GM18907 (cell line): ENCODE measurements around the gene TUBGCP3.
"Not testable (repeated sequence)": the region's sequence is repeated elsewhere in the genome, so short reads cannot be mapped to it uniquely, and the experiment has no call there.

Experiments
- ATAC-seq: cut with Tn5 transposase; IDR thresholded peaks from one replicate; pipeline ENCODE4 v1.9.1; 2021; ENCODE audit warnings: mild to moderate bottlenecking, moderate library complexity; ENCODE audit not compliant: unreplicated experiment

The TUBGCP3 gene

GRCh38 chr13:112486386-112487126 is 101.4 kb downstream of the TUBGCP3 start:
- ATAC-seq: no peak

DNA sequence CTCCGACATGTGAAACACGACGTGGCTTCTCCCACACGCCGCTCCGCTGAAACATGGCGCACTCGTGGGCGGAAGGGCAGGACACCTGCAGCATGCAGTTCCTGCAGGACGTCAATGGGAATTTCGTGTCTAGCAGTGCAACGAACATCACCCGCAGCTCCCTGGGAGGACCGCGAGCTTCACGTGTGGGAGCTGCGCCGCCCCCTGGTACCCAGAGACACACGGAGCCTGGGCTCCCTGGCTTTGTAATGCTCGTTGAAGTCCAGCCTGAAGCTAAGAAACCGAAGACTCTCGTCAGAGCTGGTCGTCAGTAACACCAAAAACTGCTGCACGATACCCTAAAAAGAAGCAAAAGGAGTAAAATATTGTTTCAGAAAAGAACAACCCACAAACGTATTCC is 102.1 kb downstream of the TUBGCP3 start:
- ATAC-seq: not testable (repeated sequence)

DNA sequence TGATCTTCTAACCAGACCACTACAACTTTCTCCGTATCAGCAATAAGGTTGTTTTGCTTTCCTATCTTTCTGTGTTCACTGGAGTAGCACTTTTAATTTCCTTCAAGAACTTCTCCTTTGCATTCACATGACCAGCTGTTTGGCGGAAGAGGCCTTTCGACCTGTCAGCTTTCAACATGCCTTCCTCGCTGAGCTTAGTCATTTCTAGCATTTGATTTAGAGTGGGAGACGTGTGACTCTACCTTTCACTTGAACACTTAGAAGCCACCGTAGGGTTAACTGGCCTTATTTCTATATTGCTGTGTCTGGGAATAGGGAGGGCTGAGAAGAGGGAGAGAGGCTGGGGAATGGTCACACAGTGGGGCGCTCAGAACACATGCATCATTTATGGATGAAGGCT is 104.7 kb downstream of the TUBGCP3 start:
- no peak for ATAC-seq

DNA sequence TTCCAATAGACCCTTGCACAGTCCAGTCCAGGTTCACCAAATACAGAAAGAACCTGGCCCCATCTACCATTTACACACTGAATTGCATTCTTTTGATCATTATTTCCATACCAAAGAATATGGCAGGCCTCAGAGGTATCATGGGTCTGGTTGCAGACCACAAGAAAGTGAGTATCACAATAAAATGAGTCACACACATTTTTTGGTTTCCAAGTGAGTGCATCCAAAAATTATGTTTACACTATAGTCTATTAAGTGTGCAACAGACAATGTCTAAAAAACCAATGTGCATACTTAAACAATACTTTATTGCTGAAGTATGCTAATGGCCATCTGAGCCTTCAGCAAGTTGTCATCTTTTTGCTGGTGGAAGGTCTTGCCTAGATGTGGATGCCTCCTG is 106.5 kb downstream of the TUBGCP3 start:
- no peak for ATAC-seq

DNA sequence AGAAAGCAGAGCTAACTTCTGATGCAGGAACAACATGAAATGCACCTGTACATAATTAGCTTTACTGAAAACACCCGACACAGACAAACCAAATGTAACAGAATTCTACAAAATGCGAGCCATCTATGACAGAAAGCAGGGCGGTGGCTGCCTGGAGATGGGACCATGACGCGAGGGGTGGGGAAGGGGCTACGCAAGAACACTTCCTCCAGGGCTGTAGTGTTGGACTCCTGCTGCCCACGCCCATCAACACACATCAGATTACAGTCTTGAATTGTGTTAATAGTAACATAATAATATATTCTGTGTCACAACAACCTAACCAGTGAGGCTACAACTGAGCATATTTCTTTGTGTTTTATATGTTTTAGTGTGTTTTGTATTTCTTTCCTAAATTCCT is 108.6 kb downstream of the TUBGCP3 start:
- no peak for ATAC-seq

GRCh38 chr13:112477070-112477619 is 110.8 kb downstream of the TUBGCP3 start:
- no peak for ATAC-seq

DNA sequence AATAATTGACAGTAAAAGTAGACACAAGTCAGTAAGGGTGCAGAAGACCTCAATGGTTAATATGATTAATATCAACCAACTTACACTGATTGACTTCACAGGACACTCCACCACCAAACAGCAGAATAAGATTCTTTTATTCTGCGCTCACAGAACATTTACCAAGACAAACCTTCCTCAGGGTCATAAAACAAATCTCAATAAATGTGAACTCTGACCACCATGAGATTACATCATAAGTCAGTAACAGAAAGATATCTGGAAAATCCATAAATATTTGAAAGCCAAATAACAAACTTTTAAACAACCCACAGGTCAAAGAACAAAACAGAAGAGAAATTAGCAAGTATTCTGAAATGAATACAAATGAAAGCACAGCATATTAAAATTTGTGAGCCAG is 112.1 kb downstream of the TUBGCP3 start:
- ATAC-seq: no peak

- no peak for ATAC-seq
Observed at GRCh38 chr13:112474869-112475268, 113.1 kb downstream of the TUBGCP3 start.

GRCh38 chr13:112473818-112474217 is 114.1 kb downstream of the TUBGCP3 start:
- ATAC-seq: no peak

GRCh38 chr13:112469071-112469745 is 118.7 kb downstream of the TUBGCP3 start:
- ATAC-seq: no peak

DNA sequence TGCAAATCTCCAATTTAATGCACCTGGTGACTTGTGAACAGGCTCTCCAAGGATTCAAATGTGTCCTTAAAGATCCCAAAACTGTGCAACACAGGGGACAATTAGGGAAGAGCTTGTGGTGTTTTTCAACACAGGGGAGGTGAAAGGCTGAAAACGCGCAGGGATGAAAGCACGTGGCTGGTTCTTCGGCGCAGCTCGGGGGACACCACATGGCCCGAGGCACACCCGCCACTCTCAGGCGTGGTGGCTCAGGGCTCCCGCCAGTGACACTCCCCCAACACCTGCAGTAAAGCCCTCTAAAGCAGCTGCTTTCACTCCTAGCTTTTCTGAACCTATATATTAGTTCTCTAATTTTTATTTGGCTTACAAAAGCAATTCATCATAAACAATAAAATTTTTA is 119.9 kb downstream of the TUBGCP3 start:
- no peak for ATAC-seq

DNA sequence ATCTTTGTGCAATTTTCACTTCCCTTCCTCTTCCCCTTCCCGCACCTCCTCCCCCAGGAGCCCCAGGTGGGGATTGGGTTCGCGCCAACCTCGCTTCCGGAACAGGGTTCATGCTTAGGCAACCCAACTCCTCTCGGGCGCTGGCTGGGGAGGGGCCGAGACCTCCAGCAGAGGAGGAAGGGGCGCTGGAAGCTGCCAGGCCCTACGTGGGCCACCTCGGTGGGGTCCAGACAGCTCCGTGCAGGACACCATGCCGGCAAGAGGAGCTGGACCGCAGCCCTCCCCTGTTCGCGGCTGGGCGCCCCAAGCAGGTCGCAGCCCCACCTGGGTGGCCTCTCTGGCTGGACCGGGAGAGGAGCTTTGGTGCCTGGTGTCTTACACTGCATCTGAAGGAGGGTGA is 120.7 kb downstream of the TUBGCP3 start:
- ATAC-seq: no peak

GRCh38 chr13:112466132-112467058 is 121.6 kb downstream of the TUBGCP3 start:
- no peak for ATAC-seq

DNA sequence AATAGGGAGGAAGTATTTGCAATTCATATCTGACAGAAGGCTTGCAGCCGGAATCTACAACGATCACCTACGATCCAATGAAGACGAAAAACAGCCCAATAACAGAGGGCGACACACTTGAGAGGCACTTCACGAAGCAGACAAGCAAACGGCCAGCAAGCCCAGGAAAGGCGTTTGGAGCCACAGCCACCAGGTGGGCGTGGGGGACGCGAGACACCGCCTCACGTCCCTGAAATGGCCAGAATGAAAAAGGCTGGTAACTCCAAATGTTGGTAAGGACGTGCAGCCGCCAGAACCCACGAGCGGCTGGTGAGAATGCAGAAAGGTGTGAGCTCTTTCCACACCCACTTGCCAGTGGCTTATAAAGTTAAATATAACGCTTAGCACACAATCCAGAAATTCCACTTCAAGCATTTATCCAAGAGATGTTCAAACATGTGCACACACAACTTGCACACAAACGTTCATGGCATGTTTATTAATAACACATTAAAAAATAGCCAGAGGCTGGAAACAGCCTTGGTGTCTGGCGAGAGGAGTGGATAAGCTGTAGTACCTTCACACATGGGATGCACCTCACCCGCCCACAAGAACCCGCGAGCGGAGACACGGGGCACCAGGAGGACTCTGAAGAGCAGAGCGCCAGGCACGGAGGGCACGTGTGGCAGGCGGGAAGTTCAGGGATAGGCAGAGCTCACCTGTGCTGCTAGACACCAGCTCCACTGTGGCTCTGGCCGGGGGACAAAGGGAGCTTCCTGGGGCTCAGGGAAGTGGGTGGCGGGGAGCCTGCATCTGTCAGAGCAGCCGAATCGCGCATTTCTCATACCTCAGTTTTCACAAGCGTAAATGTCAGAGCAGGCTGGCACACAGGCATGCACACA is 122.5 kb downstream of the TUBGCP3 start:
- no peak for ATAC-seq

DNA sequence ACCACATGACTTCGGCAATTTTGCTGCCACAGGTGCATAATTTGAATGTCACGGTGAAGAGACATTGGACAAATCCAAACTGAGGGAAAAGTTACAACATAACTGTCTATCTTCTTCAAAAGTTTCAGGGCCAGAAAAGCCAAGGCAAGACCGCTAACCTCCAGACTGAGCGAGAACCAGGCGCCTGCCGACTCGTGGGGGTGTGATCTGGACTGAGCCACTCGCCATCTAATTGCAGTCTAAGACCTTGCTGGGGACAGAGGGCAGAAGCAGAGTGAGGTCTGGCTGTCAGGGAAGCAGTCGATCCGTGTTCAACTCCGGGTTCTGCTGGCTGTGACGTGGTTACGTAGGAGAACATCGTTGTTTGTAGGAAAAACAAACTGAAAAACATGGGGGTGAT is 123.2 kb downstream of the TUBGCP3 start:
- no peak for ATAC-seq

DNA sequence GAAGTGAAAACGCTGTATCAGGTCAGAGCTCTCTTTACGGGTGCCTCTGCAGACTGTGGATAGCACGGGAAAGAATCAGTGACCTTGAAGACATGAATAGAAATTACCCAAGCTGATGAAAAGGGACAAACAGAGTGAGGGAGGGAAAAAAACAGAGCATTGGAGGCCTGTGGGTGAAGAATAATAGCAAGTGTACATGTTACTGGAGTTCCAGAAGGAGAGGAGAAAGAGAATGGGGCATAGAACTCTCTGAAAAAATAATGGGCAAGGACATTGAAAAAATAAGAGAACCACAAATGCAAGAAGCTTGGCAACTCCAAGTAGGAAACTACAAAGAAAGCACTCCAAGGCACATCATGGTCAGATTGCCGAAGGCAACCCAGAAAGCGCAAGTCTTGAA is 125.5 kb downstream of the TUBGCP3 start:
- no peak for ATAC-seq

DNA sequence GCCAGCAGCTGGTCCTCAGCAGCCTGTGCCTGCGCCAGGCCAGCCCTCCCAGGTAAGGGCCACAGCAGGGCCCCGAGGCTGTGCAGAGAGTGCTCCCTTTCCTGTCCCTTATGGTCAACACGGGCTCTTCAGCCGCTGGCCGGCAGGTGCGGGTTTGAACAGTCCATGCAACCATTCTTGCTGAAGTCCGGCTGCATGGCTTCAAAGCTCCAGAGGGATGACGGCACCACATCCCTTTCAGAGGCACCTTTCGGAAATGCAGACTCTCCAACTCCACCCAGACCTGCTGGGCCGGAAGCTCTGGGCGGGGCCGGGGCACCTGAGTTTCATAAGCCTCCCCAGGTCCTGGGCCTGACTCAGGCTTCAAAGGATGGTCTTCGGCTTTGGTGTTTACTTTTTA is 130.5 kb downstream of the TUBGCP3 start:
- ATAC-seq: no peak

DNA sequence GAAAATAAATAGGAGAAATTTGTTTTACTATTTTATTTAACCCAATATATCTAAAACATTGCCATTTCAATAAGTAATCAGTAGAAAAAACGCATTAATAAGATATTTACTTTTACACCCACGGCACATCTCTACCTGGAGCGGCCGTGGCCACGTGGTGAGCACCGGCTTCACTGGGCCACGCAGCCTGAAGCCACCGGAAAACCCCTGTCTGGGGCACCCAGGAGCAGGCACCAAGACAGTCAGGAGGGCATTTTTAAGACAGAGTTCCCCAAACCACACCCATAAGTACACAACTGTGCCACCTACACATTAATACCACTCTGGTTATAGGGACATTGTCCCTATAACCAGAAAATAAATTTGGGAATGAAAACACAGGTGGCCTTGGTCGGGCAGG is 130.9 kb downstream of the TUBGCP3 start:
- no peak for ATAC-seq

GRCh38 chr13:112456138-112457056 is 131.6 kb downstream of the TUBGCP3 start:
- no peak for ATAC-seq
